Neuronal stem cell (in vitro differentiated cells): ENCODE results near the gene SUPT20HL2.

Experiments used
- DNase-seq: peaks from one replicate; pipeline ENCODE4 v3.0.0-alpha.2; 2013; ENCODE audit warnings: low spot score
- H2AFZ ChIP-seq: one replicate; pipeline ENCODE4 v1.6.1; 2013; ENCODE audit warnings: mild to moderate bottlenecking, low read length, inconsistent platforms
- H2AK5ac ChIP-seq: 2 replicates; pipeline ENCODE4 v1.6.1; 2013; ENCODE audit warnings: low read depth, mild to moderate bottlenecking, inconsistent platforms, low read length, moderate library complexity, mixed read lengths
- H2BK120ac ChIP-seq: 2 replicates; pipeline ENCODE4 v1.6.1; 2013; ENCODE audit warnings: low read depth, mild to moderate bottlenecking, inconsistent platforms, low read length, moderate library complexity, mixed read lengths
- H2BK12ac ChIP-seq: one replicate; pipeline ENCODE4 v1.6.1; 2013; ENCODE audit warnings: low read length, inconsistent platforms
- H2BK15ac ChIP-seq: 2 replicates; pipeline ENCODE4 v1.6.1; 2013; ENCODE audit warnings: mild to moderate bottlenecking, low read length, inconsistent platforms, mixed read lengths
- H2BK5ac ChIP-seq: one replicate; pipeline ENCODE4 v1.6.1; 2013; ENCODE audit warnings: inconsistent platforms, mild to moderate bottlenecking, low read length, moderate library complexity
- H3K14ac ChIP-seq: one replicate; pipeline ENCODE4 v1.6.1; 2013; ENCODE audit warnings: low read length, inconsistent platforms
- H3K18ac ChIP-seq: 2 replicates; pipeline ENCODE4 v1.6.1; 2013; ENCODE audit warnings: low read length, inconsistent platforms
- H3K23ac ChIP-seq: 2 replicates; pipeline ENCODE4 v1.6.1; 2013; ENCODE audit warnings: low read depth, mild to moderate bottlenecking, mixed read lengths, low read length, inconsistent platforms; ENCODE audit not compliant: poor library complexity
- H3K27ac ChIP-seq: replicated peaks from 3 replicates; pipeline ENCODE4 v1.5.1; 2013; ENCODE audit warnings: low read length, inconsistent platforms
- H3K27me3 ChIP-seq, 3 experiments: 2 replicates each; pipeline ENCODE4 v1.6.1; 2013; ENCODE audit warnings: low read length in 3 of 3, mild to moderate bottlenecking in 2 of 3, inconsistent platforms in 1 of 3, low read depth in 1 of 3, mixed read lengths in 1 of 3, moderate library complexity in 1 of 3; ENCODE audit not compliant: control insufficient read depth in 3 of 3, insufficient read depth in 3 of 3
- H3K36me3 ChIP-seq, 2 donors: replicated peaks in 1 of 2; 2 replicates each; pipeline ENCODE4 v1.6.1; 2013; ENCODE audit warnings: low read length in 2 of 2; ENCODE audit not compliant: control insufficient read depth in 2 of 2, insufficient read depth in 2 of 2
- H3K4ac ChIP-seq: 2 replicates; pipeline ENCODE4 v1.6.1; 2013; ENCODE audit warnings: inconsistent platforms, mild to moderate bottlenecking, low read length, moderate library complexity
- H3K4me1 ChIP-seq, 2 donors: 1 replicate in 1 of 2; 2 replicates in 1 of 2; pipeline ENCODE4 v1.6.1; 2013; ENCODE audit warnings: low read length in 2 of 2, low read depth in 1 of 2; ENCODE audit not compliant: control insufficient read depth in 2 of 2, insufficient read depth in 1 of 2
- H3K4me2 ChIP-seq: one replicate; pipeline ENCODE4 v1.6.1; 2013; ENCODE audit warnings: mild to moderate bottlenecking, low read length, inconsistent platforms; ENCODE audit not compliant: insufficient read depth, poor library complexity, severe bottlenecking
- H3K4me3 ChIP-seq, 2 donors: 2 replicates each; pipeline ENCODE4 v1.5.1; 2013; ENCODE audit warnings: low read length in 2 of 2, mild to moderate bottlenecking in 2 of 2, inconsistent platforms in 1 of 2, moderate library complexity in 1 of 2
- H3K79me1 ChIP-seq: one replicate; pipeline ENCODE4 v1.6.1; 2013; ENCODE audit warnings: low read depth, mild to moderate bottlenecking, inconsistent platforms, low read length, moderate library complexity
- H3K9ac ChIP-seq: one replicate; pipeline ENCODE4 v1.6.1; 2013; ENCODE audit warnings: mild to moderate bottlenecking, low read depth, low read length, inconsistent platforms; ENCODE audit not compliant: poor library complexity
- H3K9me3 ChIP-seq, 2 donors: replicated peaks in 1 of 2; 2 replicates each; pipeline versions ENCODE3 to v1.6.1; 2013; ENCODE audit warnings: low read length in 2 of 2, mild to moderate bottlenecking in 2 of 2, inconsistent platforms in 1 of 2, low read depth in 1 of 2, mixed read lengths in 1 of 2, moderate library complexity in 1 of 2; ENCODE audit not compliant: control insufficient read depth in 2 of 2, insufficient read depth in 1 of 2
- H4K8ac ChIP-seq: one replicate; pipeline ENCODE4 v1.6.1; 2013; ENCODE audit warnings: low read depth, mild to moderate bottlenecking, inconsistent platforms, low read length, moderate library complexity
- H4K91ac ChIP-seq: one replicate; pipeline ENCODE4 v1.6.1; 2013; ENCODE audit warnings: low read length, low read depth, mild to moderate bottlenecking, inconsistent platforms; ENCODE audit not compliant: poor library complexity
- WGBS, 2 donors: extraction: QIAGEN DNeasy Blood & Tissue Kit; methylation state at CpG; one replicate each; pipeline ENCODE4 v1.1.7; 2013; ENCODE audit warnings: missing lambda C conversion rate in 2 of 2, mixed read lengths in 1 of 2; ENCODE audit not compliant: insufficient read length in 2 of 2, insufficient replicate concordance in 1 of 2; ENCODE audit errors: extremely low coverage in 2 of 2; 5-methylcytosine and 5-hydroxymethylcytosine counted together

The SUPT20HL2 gene

DNA sequence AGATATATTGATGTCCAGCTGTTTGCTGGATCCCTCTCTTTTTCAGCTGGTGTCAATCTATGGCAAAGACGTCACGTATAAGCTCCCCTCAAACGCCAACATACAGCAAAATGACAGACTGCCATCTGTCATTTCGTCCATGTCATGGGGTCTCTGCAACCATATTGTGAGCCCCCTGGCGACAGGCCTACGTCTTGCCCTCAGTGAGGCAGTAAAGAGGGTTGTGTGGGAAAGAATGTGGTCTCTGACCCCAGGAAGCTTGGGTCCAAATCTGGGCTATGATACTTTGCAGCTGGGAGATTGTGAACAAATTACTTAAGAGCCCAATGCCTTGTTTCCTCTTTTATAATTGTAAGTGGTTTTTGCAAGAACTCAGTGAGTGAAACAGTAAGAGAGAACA lies 7.4 kb downstream of the SUPT20HL2 start:
- no peaks in the 10 kb centered on the region for H3K79me1 ChIP-seq
- no peak overlapping the region for H2AFZ ChIP-seq
- H2BK12ac ChIP-seq, result no peak overlapping the region
- no peak overlapping the region for H3K27ac ChIP-seq
- H3K14ac ChIP-seq, result no peak overlapping the region
- no peak overlapping the region for H2AK5ac ChIP-seq
- H3K36me3 ChIP-seq, result no peaks in the 10 kb centered on the region
- WGBS, 2 donors, result no CpG with 5 or more reads among the region's 6 CpGs
- no peak overlapping the region for H3K23ac ChIP-seq
- peaks cover 0 to 9% of the 10 kb centered on the region in 2 donors for H3K4me1 ChIP-seq
- no peaks in the 10 kb centered on the region for H3K9me3 ChIP-seq
- no peak overlapping the region for H3K4me2 ChIP-seq
- no peak overlapping the region for H2BK15ac ChIP-seq
- H4K8ac ChIP-seq, result no peak overlapping the region
- no peak overlapping the region for H3K9ac ChIP-seq
- no peak overlapping the region for H2BK5ac ChIP-seq
- no peak overlapping the region for H3K4me3 ChIP-seq
- no peak for DNase-seq
- no peak overlapping the region for H2BK120ac ChIP-seq
- no peak overlapping the region for H4K91ac ChIP-seq
- H3K18ac ChIP-seq, result no peak overlapping the region
- no peak overlapping the region for H3K4ac ChIP-seq
- H3K27me3 ChIP-seq, result peaks cover 0 to 3% (median 0%) of the 10 kb centered on the region in 3 experiments

DNA sequence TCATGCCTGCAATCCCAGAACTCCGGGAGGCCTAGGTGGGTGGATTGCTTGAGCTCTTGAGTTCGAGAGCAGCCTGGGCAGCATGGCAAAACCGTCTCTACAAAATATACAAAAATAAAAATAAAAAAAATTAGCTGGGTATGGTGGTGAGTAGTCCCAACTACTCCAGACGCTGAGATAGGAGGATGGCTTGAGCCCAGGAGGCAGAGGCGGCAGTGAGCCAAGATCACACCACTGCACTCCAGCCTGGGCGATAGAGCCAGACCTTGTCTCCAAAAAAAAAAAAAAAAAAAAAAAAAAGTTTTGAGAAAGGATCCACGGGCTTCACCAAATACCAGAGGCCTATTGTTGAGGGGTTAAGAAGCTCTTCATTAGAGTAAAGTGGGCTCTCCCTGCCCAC lies 8.0 kb downstream of the SUPT20HL2 start:
- Histone ChIP-seq H3K23ac (no peak overlapping the region), H2AFZ (no peak overlapping the region), H3K14ac (no peak overlapping the region), H3K36me3 (no peaks in the 10 kb centered on the region), H4K91ac (no peak overlapping the region), H3K79me1 (no peaks in the 10 kb centered on the region), H2BK120ac (no peak overlapping the region), H2BK12ac (no peak overlapping the region), H3K9me3 (no peaks in the 10 kb centered on the region), H3K27me3 (peaks cover 0 to 6% (median 0%) of the 10 kb centered on the region in 3 experiments), H4K8ac (no peak overlapping the region), H3K4me3 (no peak overlapping the region), H3K9ac (no peak overlapping the region), H2AK5ac (no peak overlapping the region), H2BK15ac (no peak overlapping the region), H3K4me1 (peaks cover 0 to 7% of the 10 kb centered on the region in 2 donors), H3K18ac (no peak overlapping the region), H3K4me2 (no peak overlapping the region), H3K27ac (no peak overlapping the region), H3K4ac (no peak overlapping the region), H2BK5ac (no peak overlapping the region)
- no peak for DNase-seq
- no CpG with 5 or more reads among the region's 7 CpGs for WGBS, 2 donors

GRCh38 chrX:24301806-24302205 lies 12.1 kb downstream of the SUPT20HL2 start:
- no peak overlapping the region for H2BK5ac ChIP-seq
- H3K4me1 ChIP-seq, result peaks cover 4 to 5% of the 10 kb centered on the region in 2 donors
- H3K23ac ChIP-seq, result no peak overlapping the region
- DNase-seq, result no peak
- H2BK12ac ChIP-seq, result no peak overlapping the region
- H3K9me3 ChIP-seq, result no peaks in the 10 kb centered on the region
- no peak overlapping the region for H4K91ac ChIP-seq
- H3K4me2 ChIP-seq, result no peak overlapping the region
- H3K4me3 ChIP-seq, result no peak overlapping the region
- no peak overlapping the region for H3K27ac ChIP-seq
- H3K27me3 ChIP-seq, result peaks cover 0 to 4% (median 0%) of the 10 kb centered on the region in 3 experiments
- no peak overlapping the region for H3K14ac ChIP-seq
- H3K4ac ChIP-seq, result no peak overlapping the region
- no peak overlapping the region for H2AK5ac ChIP-seq
- H3K18ac ChIP-seq, result no peak overlapping the region
- H3K79me1 ChIP-seq, result no peaks in the 10 kb centered on the region
- H3K36me3 ChIP-seq, result no peaks in the 10 kb centered on the region
- no peak overlapping the region for H2AFZ ChIP-seq
- no peak overlapping the region for H3K9ac ChIP-seq
- no CpG with 5 or more reads among the region's 2 CpGs for WGBS, 2 donors
- H2BK15ac ChIP-seq, result no peak overlapping the region
- H2BK120ac ChIP-seq, result no peak overlapping the region
- H4K8ac ChIP-seq, result no peak overlapping the region

DNA sequence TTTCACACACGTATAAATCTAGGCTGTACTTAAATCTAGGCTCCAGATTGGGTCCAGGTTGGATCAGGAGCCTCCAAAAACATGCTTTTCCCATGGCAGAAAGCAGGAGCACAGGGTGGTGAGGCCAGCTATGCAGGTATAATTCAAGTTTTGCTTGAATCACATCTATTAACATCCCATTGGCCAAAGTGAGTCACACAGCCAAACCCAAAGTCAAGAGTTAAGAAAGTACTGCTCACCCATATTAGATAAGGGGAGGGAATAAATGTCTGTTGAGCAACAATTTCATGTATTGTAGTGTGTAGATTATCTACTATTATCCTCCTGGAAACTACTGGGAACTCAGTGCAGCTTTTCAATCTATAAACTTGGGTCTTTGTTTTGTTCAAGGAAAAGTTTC lies 12.8 kb downstream of the SUPT20HL2 start:
- H4K91ac ChIP-seq, result no peak overlapping the region
- H3K27ac ChIP-seq, result no peak overlapping the region
- H3K9me3 ChIP-seq, result no peaks in the 10 kb centered on the region
- no peak overlapping the region for H2BK15ac ChIP-seq
- no peak overlapping the region for H3K18ac ChIP-seq
- WGBS, 2 donors, result no CpG with 5 or more reads among the region's 1 CpG
- no peak overlapping the region for H3K4me2 ChIP-seq
- H2BK120ac ChIP-seq, result no peak overlapping the region
- no peak overlapping the region for H3K9ac ChIP-seq
- H3K23ac ChIP-seq, result no peak overlapping the region
- H2AFZ ChIP-seq, result no peak overlapping the region
- no peak overlapping the region for H3K4ac ChIP-seq
- no peak overlapping the region for H3K4me3 ChIP-seq
- H3K4me1 ChIP-seq, result peaks cover 0 to 4% of the 10 kb centered on the region in 2 donors
- no peak overlapping the region for H2BK5ac ChIP-seq
- H2AK5ac ChIP-seq, result no peak overlapping the region
- H3K79me1 ChIP-seq, result no peaks in the 10 kb centered on the region
- H2BK12ac ChIP-seq, result no peak overlapping the region
- no peaks in the 10 kb centered on the region for H3K36me3 ChIP-seq
- no peak for DNase-seq
- peaks cover 0 to 4% (median 0%) of the 10 kb centered on the region in 3 experiments for H3K27me3 ChIP-seq
- H4K8ac ChIP-seq, result no peak overlapping the region
- H3K14ac ChIP-seq, result no peak overlapping the region
